ENCODE data around the gene NAA15.
A peak's percentile ranks its signal among the peaks of the same experiment; 100 is the strongest.

Gene NAA15

GRCh38 chr4:139278485-139278884, 22.8 kb upstream of the NAA15 start:
- TF ChIP-seq REST (IDR thresholded peaks at IDR 0.05; ENCODE audit: insufficient replicate concordance, low read depth): no peak
- TF ChIP-seq SPI1 (IDR thresholded peaks at IDR 0.05; ENCODE audit: borderline replicate concordance, low read depth): no peak
- TF ChIP-seq, protein P1, sequence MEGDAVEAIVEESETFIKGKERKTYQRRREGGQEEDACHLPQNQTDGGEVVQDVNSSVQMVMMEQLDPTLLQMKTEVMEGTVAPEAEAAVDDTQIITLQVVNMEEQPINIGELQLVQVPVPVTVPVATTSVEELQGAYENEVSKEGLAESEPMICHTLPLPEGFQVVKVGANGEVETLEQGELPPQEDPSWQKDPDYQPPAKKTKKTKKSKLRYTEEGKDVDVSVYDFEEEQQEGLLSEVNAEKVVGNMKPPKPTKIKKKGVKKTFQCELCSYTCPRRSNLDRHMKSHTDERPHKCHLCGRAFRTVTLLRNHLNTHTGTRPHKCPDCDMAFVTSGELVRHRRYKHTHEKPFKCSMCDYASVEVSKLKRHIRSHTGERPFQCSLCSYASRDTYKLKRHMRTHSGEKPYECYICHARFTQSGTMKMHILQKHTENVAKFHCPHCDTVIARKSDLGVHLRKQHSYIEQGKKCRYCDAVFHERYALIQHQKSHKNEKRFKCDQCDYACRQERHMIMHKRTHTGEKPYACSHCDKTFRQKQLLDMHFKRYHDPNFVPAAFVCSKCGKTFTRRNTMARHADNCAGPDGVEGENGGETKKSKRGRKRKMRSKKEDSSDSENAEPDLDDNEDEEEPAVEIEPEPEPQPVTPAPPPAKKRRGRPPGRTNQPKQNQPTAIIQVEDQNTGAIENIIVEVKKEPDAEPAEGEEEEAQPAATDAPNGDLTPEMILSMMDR (IDR thresholded peaks at IDR 0.05; ENCODE audit: insufficient read depth, low read length): no peak
- TF ChIP-seq GABPA (IDR thresholded peaks at IDR 0.05; ENCODE audit: low read depth): no peak
- no peak for TF ChIP-seq POLR2AphosphoS5 (IDR thresholded peaks at IDR 0.05; ENCODE audit: low read depth)
- H3K27me3 ChIP-seq (ENCODE audit: insufficient read depth, poor library complexity, severe bottlenecking): peaks cover 21% of the 10 kb centered on the region
- H3K27ac ChIP-seq (replicated peaks): no peak overlapping the region
- H3K4me3 ChIP-seq (replicated peaks; ENCODE audit: insufficient read depth, low read length): no peak overlapping the region
- DNase-seq (ENCODE audit: low read depth in 1 of 2, low spot score in 1 of 2): no peak

DNA sequence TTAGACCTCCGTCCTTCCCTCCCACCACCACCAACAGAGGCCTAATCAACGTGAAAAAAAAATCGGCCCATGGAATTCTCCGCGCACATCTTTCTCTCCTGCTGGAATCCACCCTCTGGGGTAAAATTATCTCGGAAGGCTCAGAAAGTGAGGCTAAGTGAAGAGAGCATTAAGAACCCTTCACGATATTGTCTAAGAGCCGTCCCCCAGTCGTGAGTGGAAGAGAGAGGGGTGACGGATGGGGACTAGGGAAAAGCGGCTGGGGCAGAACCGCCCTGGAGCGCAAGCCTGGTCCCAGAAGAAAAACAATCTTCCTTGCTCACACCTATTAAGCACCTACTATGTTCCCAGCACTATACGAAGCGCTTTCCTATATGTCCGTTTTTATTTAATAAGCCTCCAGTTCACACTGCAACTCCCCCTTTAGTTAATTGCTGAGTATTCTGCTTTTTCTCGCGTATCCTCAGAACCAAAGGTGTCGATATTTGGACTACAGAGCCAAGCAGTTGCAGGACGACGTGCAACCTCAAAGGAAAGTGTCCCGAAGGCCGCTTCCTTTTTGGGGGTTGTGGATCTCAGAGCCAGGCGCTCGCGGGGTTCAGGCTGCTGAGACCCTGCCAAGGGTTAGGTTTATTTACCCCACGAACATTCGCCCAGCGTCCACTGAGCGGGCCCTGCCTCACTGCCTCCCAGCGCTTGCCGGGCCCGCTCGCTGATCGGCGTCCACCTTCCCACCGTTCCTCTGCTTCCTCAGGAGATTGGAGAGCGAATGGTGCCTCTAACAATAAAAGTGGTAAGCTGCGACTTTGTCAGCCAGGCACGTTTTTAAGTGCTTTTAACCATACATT, 22.2 kb upstream of the NAA15 start:
- peak overlapping the region; percentile 46 for H3K4me3 ChIP-seq (replicated peaks; ENCODE audit: insufficient read depth, low read length)
- DNase-seq (ENCODE audit: low read depth in 1 of 2, low spot score in 1 of 2): no peak
- peaks cover 21% of the 10 kb centered on the region for H3K27me3 ChIP-seq (ENCODE audit: insufficient read depth, poor library complexity, severe bottlenecking)
- no peak for TF ChIP-seq SPI1 (IDR thresholded peaks at IDR 0.05; ENCODE audit: borderline replicate concordance, low read depth)
- TF ChIP-seq, protein P1 (IDR thresholded peaks at IDR 0.05; ENCODE audit: insufficient read depth, low read length): no peak
- no peak for TF ChIP-seq POLR2AphosphoS5 (IDR thresholded peaks at IDR 0.05; ENCODE audit: low read depth)
- no peak for TF ChIP-seq GABPA (IDR thresholded peaks at IDR 0.05; ENCODE audit: low read depth)
- TF ChIP-seq REST (IDR thresholded peaks at IDR 0.05; ENCODE audit: insufficient replicate concordance, low read depth): no peak
- H3K27ac ChIP-seq (replicated peaks): no peak overlapping the region

DNA sequence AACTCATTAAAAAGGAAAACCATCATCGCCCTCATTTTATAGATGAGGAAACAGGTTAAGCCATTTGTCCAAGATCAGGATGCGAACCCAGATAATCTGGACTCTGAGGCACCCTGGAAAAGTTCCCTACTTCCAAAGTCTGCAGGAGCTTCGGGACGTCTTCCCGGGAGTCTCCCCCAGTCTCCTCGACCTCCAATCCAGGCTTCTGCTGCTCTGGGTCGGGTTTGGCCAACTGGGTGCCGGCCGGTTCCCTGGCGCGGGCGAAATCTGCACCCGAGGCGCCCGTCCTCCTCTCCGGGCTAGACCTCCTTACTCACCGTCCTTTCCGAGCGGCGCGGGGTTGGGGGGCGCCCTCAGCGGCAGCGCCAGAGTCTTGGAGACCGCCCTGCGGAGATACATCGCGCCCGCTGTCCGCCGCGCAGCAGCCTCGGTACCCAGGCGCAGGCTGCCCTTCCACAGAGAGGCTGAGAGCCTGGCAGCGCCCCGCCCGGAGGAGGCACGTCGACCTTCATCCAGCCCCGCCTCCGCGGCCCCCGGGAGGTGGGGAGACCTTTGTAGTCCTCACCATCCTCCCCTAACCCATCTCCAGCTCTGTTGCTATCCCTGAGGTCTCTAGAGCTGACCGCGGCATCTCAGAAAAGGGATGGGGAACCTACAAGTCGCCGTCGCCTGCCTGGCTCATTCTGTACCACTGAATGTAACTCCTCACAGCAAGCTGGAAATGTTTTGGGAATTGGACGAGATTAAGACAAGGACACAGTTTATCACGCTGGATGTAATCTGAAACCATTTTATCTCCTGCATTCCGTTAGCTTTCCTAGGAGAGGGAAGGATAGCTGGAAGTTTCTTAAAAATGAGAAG, 21.3 kb upstream of the NAA15 start, which contains the start of gene MGARP:
Gene MGARP (minus strand): TSS at position 466 of the 861 bp plus-strand sequence. CDS start 67 bp downstream, at position 399.
- DNase-seq (ENCODE audit: low read depth in 1 of 2, low spot score in 1 of 2): no peak
- Histone ChIP-seq H3K27ac (replicated peaks) (no peak within 1 kb of the TSS), H3K4me3 (replicated peaks; ENCODE audit: insufficient read depth, low read length) (peak within 1 kb of the TSS; percentile 46), H3K27me3 (ENCODE audit: insufficient read depth, poor library complexity, severe bottlenecking) (peaks cover 21% of the 10 kb centered on the region)
- no peak for TF ChIP-seq SPI1 (IDR thresholded peaks at IDR 0.05; ENCODE audit: borderline replicate concordance, low read depth)
- TF ChIP-seq REST (IDR thresholded peaks at IDR 0.05; ENCODE audit: insufficient replicate concordance, low read depth): no peak
- TF ChIP-seq, protein P1 (IDR thresholded peaks at IDR 0.05; ENCODE audit: insufficient read depth, low read length): no peak
- TF ChIP-seq GABPA (IDR thresholded peaks at IDR 0.05; ENCODE audit: low read depth): no peak
- no peak for TF ChIP-seq POLR2AphosphoS5 (IDR thresholded peaks at IDR 0.05; ENCODE audit: low read depth)

All from HL-60 (cell line).